ENCODE results near the gene BAG3.
"Not testable (repeated sequence)": the region's sequence is repeated elsewhere in the genome, so short reads cannot be mapped to it uniquely, and the experiment has no call there.

DNA sequence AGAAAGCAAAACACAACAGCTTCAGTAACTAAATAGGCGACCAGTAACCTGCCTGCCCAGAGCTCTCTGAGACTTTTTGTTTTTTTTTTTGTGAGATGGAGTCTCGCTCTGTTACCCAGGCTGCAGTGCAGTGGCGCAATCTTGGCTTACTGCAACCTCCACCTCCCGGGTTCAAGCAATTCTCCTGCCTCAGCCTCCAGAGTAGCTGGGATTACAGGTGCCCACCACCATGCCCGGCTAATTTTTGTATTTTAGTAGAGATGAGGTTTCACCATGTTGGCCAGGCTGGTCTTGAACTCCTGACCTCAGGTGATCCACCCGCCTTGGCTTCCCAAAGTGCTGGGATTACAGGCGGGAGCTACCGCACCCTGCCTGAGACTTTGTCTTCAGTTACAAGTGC, 31.4 kb upstream of the BAG3 start:
- TF ChIP-seq CTCF (conservative IDR thresholded peaks at IDR 0.05); EZH2 (IDR thresholded peaks at IDR 0.05; ENCODE audit: low read depth): not testable (repeated sequence)
